ENCODE data around the gene KRT5.
A peak's percentile ranks its signal among the peaks of the same experiment; 100 is the strongest.
"Not testable (repeated sequence)": the region's sequence is repeated elsewhere in the genome, so short reads cannot be mapped to it uniquely, and the experiment has no call there.

KRT5 gene

DNA sequence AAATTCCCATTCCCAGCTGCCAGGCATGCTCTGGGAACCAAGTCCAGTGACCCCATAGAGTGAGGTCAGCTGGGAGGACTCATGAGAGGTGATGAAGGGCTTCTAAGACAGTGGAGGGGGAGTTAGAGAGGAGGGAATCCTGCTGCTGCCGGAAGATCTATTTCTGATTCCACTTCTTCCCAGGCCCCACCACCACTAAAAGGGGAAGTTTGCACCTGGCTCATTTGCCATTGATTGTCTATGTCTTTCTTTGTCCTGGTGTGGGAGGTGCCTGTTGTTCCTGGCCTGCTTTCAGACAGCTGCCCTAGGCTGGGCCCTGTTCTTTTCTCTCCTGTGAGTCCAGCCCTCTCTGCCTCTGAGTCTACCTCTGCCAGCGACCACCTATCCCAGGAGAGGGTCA lies 24.1 kb downstream of the KRT5 start:
- H3K27me3 Mint-ChIP-seq = peaks cover 16% of the 10 kb centered on the region
- H3K4me3 Mint-ChIP-seq = no peak overlapping the region
- no peaks in the 10 kb centered on the region for H3K9me3 Mint-ChIP-seq
- peak overlapping the region; percentile 32 for H3K27ac Mint-ChIP-seq
- no peaks in the 10 kb centered on the region for H3K36me3 Mint-ChIP-seq
- H3K4me1 Mint-ChIP-seq = peaks cover 4% of the 10 kb centered on the region

DNA sequence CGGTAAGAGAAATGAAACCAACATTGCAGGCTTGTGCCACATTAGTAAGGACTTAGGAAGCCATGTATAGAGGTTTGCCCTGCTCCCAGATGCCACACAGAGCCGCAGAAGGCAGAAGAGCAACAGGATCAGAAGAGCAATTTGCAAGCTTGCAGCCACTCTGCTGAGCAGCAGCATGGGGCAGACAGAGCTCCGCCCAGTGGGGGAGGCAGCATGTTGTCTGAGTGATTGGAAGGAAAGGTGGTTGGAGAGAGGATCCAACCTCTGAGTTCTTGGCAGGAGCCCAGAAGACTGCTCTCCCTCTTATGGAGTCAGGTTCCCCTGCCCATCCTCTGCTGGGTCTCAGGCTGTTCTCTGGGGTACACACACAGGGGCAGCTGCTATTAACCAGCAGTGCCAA lies 24.8 kb downstream of the KRT5 start:
- peaks cover 16% of the 10 kb centered on the region for H3K27me3 Mint-ChIP-seq
- H3K36me3 Mint-ChIP-seq = no peaks in the 10 kb centered on the region
- H3K9me3 Mint-ChIP-seq = no peaks in the 10 kb centered on the region
- H3K4me3 Mint-ChIP-seq = no peak overlapping the region
- peaks cover 4% of the 10 kb centered on the region for H3K4me1 Mint-ChIP-seq
- H3K27ac Mint-ChIP-seq = no peak overlapping the region

DNA sequence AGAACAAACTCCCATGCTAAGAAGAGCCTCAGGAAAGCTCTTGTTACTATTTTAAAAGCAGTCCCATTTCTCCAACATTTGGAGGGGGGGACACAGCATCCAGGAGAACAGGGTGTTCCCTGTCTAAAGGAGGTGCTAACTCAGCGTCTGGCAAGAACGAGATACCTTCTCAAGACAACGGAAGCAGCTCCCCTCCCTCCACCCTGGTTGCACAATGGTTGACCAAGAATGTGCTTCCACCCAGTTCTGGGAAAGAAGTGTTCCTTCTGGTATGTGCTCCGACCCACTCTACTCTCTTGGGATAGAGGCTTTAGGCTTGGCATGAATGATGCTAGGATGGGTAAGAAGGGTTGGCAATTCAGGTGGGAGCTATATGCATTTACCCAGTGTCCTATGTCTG lies 25.7 kb downstream of the KRT5 start:
- Mint-ChIP-seq H3K27me3 (peaks cover 16% of the 10 kb centered on the region), H3K4me1 (peaks cover 4% of the 10 kb centered on the region), H3K4me3 (no peak overlapping the region), H3K36me3 (no peaks in the 10 kb centered on the region), H3K27ac (no peak overlapping the region), H3K9me3 (no peaks in the 10 kb centered on the region)

DNA sequence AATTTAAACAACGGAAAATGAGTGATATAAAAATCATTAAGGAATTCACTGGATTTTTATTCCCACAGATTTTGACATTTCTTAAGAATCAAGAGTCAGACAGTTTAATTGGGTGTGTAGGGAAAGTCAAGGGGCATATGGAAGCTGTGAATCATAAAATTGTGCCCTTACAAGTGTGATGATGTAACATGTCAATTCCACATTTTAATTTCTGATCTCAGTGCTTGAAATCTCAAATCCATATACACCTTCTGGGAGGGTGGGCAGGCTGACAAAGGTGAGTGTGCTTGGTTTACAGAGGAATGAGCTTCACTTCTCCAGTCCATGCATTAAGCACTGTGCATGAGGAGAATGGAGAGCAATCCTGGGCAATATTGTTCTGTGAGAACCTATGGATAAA lies 26.1 kb downstream of the KRT5 start:
- Mint-ChIP-seq H3K36me3 (no peaks in the 10 kb centered on the region), H3K9me3 (no peaks in the 10 kb centered on the region), H3K4me1 (peaks cover 4% of the 10 kb centered on the region), H3K4me3 (no peak overlapping the region), H3K27me3 (peaks cover 16% of the 10 kb centered on the region), H3K27ac (no peak overlapping the region)

DNA sequence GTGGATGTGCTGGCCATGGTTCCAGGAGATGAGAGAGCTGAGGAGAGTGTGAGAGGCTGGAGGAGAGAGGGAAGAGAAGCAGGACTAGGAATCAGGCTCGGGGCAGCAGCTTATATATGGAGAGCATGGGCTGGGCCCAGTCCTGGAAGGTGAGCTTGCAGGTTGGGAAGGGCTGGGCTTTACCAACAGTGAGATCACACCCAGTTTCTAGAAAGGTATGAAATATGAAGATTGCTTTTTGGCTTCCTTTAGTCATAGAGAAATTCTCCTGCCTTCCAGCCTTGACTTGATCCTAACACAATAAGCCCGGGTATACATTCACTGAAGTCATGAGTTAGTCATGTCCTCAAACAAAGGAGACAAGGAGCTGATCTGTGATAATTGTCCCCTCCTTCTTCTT lies 27.0 kb downstream of the KRT5 start, which contains the start of gene KRT6A:
Gene KRT6A, minus strand, starts transcription at position 86 of the 400 bp plus-strand sequence. Its CDS starts 69 bp downstream, at position 17.
- Mint-ChIP-seq H3K4me3 (no peak within 1 kb of the TSS), H3K27ac (no peak within 1 kb of the TSS), H3K4me1 (peaks cover 4% of the 10 kb centered on the region), H3K36me3 (no peaks in the 10 kb centered on the region), H3K27me3 (peaks cover 20% of the 10 kb centered on the region), H3K9me3 (no peaks in the 10 kb centered on the region)

DNA sequence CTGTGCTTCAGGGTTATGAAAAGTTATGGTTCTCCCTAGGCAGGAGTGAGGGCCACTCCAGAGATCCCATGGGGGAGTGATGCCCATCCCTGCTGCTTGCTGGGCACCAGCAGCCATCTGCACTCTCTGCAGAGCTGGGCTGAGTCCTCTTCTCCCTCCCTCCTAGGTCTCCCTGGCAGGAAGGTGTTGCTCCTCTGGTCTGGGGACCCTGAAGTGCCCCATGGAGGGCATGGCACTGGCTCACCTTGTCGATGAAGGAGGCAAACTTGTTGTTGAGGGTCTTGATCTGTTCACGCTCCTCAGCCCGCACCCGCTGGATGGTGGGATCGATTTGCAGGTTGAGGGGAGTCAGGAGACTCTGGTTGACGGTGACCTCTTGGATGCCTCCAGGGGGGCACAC lies 27.8 kb downstream of the KRT5 start:
- not testable (repeated sequence) for H3K36me3 Mint-ChIP-seq, H3K9me3 Mint-ChIP-seq, H3K27ac Mint-ChIP-seq, H3K4me3 Mint-ChIP-seq, H3K4me1 Mint-ChIP-seq
- H3K27me3 Mint-ChIP-seq = peaks cover 20% of the 10 kb centered on the region

DNA sequence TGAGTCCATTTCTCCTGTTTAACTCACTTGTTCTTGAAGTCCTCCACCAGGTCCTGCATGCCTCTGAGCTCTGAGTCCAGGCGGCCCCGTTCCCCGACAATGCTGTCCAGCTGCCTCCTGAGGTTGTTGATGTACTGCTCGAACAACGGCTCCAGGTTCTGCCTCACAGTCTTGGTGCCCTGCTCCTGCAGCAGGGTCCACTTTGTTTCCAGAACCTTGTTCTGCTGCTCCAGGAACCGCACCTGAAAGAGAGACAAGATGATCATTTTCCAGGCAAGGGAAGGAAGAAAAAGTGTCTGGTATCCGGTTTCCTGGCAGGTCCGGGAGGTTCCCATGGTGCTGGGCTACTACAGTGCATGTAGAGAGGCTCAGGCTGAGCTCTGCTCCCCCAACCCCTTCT lies 28.7 kb downstream of the KRT5 start:
- H3K9me3 Mint-ChIP-seq, H3K36me3 Mint-ChIP-seq, H3K4me3 Mint-ChIP-seq, H3K4me1 Mint-ChIP-seq, H3K27ac Mint-ChIP-seq: not testable (repeated sequence)
- H3K27me3 Mint-ChIP-seq = peaks cover 18% of the 10 kb centered on the region

DNA sequence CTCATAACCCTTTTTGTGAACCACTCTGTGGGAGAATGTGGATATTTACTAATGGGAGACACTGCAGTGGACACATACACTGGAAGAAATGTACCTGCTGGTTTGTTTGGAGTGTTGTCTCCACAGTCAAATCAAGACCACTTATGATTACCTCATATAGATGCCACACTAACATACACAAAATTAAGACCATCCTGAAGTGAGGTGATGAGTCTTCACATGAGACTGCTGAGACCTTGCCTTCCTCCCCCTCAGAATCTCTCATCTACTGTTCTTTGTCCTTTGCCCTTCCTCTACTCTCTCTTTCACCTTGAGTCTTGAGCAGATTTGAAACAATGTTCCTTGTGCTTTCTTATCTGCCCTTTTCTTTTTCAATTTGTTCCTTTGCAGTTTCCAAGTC lies 31.5 kb downstream of the KRT5 start:
- Mint-ChIP-seq H3K4me3 (no peak overlapping the region), H3K4me1 (no peaks in the 10 kb centered on the region), H3K9me3 (peaks cover 9% of the 10 kb centered on the region), H3K36me3 (peaks cover 4% of the 10 kb centered on the region), H3K27me3 (peaks cover 28% of the 10 kb centered on the region), H3K27ac (no peak overlapping the region)

DNA sequence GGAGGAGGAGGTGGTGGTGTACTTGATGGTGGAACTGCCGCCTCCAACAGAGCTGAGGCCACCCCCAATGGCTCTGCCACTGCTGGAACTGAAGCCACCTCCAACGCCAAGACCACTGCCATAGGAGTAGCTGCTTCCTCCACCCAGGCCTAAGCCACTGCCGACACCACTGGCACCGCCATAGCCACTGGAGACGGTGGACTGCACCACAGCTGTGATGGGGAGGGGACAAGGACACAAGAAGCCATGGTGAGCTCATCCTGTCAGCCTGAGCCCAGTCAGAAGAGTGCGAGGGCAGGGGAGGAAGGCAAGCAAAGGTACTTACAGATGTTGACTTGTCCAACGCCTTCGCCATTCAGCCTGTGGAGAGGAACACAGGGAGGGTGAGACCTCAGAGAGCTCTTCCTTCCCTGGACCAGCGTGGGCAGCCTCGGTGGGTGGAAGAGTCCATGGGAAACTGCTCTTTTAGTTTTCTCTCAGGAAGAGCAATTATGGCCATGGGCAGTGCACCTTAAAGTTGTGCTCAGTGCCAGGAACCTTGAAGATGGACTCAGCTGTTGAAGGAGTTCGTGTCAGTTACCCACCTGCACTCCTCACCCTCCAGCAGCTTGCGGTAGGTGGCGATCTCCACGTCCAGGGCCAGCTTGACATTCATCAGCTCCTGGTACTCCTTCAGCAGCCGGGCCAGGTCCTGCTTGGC lies 32.3 kb downstream of the KRT5 start:
- not testable (repeated sequence) for H3K36me3 Mint-ChIP-seq, H3K9me3 Mint-ChIP-seq, H3K4me3 Mint-ChIP-seq, H3K27ac Mint-ChIP-seq, H3K4me1 Mint-ChIP-seq
- peaks cover 27% of the 10 kb centered on the region for H3K27me3 Mint-ChIP-seq

DNA sequence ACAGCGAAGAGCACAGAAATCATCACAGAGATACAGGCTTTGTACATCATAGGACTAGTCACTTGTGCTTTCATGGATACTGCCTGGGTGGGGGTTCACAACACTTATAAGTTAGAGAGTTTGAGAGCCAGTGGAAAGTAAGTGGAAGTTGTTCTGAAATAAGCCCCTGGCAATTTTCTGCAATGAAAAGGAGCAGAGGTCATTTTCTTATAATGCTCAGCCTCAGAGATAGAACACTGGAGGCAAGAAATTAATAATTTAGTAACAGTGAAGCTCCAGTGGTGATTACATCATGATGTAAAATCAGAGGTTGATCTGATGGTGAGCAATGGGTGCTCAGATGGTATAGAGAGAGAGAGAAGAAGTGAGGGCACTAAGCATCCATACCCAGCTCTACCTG lies 33.0 kb downstream of the KRT5 start:
- Mint-ChIP-seq H3K27me3 (peaks cover 27% of the 10 kb centered on the region), H3K4me1 (no peaks in the 10 kb centered on the region), H3K27ac (no peak overlapping the region), H3K4me3 (no peak overlapping the region), H3K9me3 (peaks cover 9% of the 10 kb centered on the region), H3K36me3 (peaks cover 4% of the 10 kb centered on the region)

DNA sequence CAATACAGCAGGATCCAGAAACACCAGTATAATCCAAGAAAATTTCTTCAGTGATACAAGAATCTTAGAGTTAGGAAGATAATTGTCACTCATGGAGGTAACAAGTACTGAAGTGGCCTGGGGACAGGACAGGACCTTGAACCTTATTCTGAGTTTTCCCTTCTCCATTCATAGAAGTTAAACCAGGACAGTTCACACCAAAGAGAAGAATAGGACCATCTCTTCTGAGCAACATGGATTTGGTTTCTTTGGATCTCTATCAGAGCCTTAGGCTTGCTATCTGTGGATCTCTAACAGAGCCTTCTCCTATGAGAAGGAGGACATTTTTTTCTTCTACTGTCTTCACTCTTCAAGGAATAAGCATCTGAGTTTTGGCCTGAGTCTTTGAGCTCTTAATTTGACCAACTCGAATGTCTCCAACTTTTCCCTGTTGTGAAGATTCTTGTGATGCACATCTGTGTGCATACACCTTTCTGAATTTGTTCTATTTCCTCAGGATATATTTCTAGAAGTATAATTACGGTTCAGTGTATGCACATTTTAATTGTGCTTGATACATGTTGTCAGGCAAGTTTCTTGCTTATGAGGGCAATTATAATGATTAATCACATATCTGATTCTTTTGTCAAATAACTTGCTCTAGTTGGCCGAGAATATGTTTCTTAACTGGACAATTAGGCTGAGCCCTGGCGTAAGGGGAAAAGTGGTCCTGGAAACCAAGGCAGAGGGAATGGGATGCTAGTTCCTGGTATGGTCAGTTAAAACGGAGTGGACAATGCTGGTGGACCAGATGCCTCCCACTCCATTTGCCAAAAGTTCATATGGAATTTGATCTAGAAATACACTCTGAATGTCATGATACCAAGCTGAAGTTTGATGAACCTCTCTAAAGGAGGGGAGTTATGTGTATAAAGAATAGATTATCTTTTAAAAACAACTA lies 33.8 kb downstream of the KRT5 start:
- Mint-ChIP-seq H3K9me3 (peaks cover 9% of the 10 kb centered on the region), H3K36me3 (peaks cover 4% of the 10 kb centered on the region), H3K4me1 (no peaks in the 10 kb centered on the region), H3K4me3 (no peak overlapping the region), H3K27me3 (peaks cover 26% of the 10 kb centered on the region), H3K27ac (no peak overlapping the region)

DNA sequence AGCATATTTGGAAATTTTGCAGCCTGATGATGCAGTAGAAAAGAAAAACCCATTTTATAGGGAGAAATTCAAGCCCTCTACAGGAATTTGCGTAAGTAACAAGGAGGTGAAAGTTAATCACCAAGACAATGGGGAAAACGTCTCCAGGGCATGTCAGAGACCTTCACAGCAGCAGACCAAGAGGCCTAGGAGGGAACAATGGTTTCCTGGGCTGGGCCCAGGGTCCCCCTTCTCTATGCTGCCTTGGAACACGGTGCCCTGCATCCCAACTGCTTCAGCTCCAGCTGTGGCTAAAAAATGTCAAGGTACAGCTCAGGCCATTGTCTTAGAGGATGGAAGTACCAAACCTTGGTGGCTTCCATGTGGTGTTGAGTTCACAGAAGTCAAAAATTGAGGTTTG lies 40.1 kb downstream of the KRT5 start:
- Mint-ChIP-seq H3K9me3 (peaks cover 10% of the 10 kb centered on the region), H3K27ac (no peak overlapping the region), H3K27me3 (peaks cover 18% of the 10 kb centered on the region), H3K4me1 (no peaks in the 10 kb centered on the region), H3K36me3 (peaks cover 3% of the 10 kb centered on the region), H3K4me3 (no peak overlapping the region)

DNA sequence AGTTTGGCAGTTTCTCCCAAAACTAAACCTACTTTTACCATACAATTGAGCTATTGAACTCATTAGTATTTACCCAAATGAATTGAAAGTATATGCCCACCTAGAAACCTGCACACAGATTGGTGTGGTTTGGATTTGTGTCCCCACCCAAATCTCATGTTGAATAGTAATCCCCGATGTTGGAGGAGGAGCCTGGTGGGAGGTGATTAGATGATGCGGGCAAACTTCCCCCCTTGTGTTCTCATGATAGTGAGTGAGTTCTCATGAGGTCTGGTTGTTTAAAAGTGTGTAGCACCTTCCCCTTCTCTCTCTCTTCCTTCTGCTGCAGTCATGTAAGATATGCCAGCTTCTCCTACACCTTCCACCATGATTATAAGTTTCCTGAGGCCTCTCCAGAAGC lies 42.5 kb downstream of the KRT5 start:
- Mint-ChIP-seq H3K9me3 (peaks cover 4% of the 10 kb centered on the region), H3K36me3 (no peaks in the 10 kb centered on the region), H3K27ac (no peak overlapping the region), H3K4me1 (no peaks in the 10 kb centered on the region), H3K4me3 (no peak overlapping the region), H3K27me3 (peaks cover 9% of the 10 kb centered on the region)

DNA sequence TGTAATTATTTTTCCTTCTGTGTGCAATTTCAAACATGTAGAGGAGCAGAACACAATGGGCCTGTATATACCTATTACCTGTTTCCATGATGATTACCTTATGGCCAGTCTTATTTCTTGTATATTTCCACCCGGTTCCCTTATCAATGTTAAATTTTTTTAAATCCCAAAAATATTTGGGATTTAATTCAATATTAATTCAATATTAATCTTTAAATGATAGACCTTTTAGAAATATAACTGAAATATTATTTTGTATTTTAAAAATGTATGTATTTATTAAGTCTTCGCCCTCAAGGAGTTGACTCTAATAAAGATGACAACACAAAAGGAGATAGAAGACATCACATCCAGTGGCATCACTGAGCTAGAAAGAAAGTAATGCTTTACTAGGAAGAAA lies 46.0 kb downstream of the KRT5 start:
- Mint-ChIP-seq H3K4me3 (no peak overlapping the region), H3K9me3 (no peaks in the 10 kb centered on the region), H3K27ac (no peak overlapping the region), H3K4me1 (no peaks in the 10 kb centered on the region), H3K36me3 (no peaks in the 10 kb centered on the region), H3K27me3 (peaks cover 4% of the 10 kb centered on the region)

DNA sequence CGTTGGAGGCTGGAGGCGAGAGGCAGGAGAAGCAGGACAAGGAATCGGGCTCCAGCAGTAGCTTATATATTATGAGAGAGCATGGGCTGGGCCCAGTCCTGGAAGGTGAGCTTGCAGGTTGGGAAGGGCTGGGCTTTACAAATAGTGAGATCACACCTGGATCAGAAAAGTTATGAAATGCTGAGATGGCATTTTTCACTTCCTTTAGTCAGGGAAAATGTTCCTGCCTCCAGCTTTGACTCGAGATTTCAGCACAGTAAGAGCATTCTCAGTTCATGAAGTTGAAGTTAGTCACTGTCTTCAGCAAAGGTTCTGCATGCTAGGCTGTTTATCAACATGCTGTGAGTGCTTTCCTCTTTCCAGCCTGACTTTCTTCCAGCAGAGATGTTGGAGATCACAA lies 46.4 kb downstream of the KRT5 start, which contains the start of gene KRT6C:
Gene KRT6C, minus strand, starts transcription at position 38 of the 400 bp plus-strand sequence. CDS start 68 bp downstream, outside the sequence.
- Mint-ChIP-seq H3K4me3 (no peak within 1 kb of the TSS), H3K27ac (no peak within 1 kb of the TSS), H3K36me3 (no peaks in the 10 kb centered on the region), H3K9me3 (no peaks in the 10 kb centered on the region), H3K4me1 (no peaks in the 10 kb centered on the region), H3K27me3 (peaks cover 4% of the 10 kb centered on the region)

DNA sequence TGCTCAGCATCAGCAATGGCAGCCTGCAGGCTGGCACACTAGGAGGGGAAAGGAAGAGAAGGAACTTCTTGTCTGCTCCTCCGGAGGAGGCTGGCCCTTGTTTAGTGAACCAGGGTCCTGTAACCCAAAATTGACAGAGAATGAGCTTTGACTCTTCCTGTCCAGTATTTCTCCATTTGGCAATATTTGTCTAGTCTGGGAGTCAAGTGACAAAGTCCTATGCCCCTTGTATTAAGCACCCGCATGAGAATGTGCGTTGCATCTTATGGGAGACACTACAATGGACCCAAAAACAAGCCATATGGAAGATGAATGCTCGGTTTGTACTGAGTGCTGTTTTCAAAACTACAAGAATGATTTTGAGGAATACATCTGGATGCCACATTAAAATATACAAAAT lies 50.3 kb downstream of the KRT5 start:
- no peaks in the 10 kb centered on the region for H3K9me3 Mint-ChIP-seq
- H3K36me3 Mint-ChIP-seq = no peaks in the 10 kb centered on the region
- H3K4me3 Mint-ChIP-seq = no peak overlapping the region
- H3K4me1 Mint-ChIP-seq = no peaks in the 10 kb centered on the region
- no peak overlapping the region for H3K27ac Mint-ChIP-seq
- peaks cover 3% of the 10 kb centered on the region for H3K27me3 Mint-ChIP-seq
